Erythroblast (primary cell): Measurements from ENCODE around the gene CLPTM1.

ENCODE experiments used
- GATA1 ChIP-seq: IDR thresholded peaks from 2 replicates; pipeline ENCODE4 v1.6.1; 2011; ENCODE audit warnings: low read depth, mild to moderate bottlenecking, control low read depth, low read length, moderate library complexity
- POLR2A ChIP-seq: IDR thresholded peaks from 2 replicates; pipeline ENCODE4 v1.6.1; 2011; ENCODE audit warnings: mild to moderate bottlenecking, low read length

DNA sequence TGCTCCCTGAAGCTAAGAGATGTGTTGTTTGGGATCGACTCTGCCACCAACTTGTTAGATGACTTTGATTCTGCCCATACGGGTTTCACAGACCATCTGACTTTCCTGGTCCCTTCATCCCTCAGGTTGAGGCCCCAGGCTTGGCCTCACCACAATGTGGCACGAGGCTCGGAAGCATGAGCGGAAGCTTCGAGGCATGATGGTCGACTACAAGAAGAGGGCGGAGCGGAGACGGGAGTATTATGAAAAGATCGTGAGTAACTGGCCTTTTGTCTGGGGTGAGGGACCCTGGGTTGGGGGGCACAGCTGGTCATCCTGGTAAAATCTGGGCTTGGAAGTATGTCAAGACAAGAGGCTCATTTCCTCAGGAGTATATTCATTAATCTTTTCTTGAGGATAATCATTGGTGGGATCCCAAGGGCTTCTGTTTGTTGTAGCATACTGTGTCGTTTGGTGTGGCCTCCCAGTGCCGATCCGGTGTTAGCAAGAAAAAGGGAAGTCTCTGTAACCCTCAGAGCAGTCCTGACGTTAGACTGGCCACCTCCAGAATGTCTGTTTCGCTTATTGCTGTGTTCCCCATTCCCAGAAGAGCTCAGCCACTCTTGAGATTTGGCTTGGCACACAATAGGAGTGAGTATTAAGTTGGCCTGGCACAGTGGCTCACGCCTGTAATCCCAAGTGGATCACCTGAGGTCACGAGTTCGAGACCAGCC lies 85.0 kb downstream of the CLPTM1 start:
- TF ChIP-seq POLR2A = no peak
- TF ChIP-seq GATA1 = no peak
